Epithelial cell of proximal tubule (primary cell): ENCODE measurements around the gene CEP350. TPM values are rescaled to one million over a fixed set of nuclear protein-coding genes. Genes with fewer than 3 reads are reported as not detected.

Experiments used
- DNase-seq: peaks from one replicate; pipeline ENCODE4 v3.0.0-alpha.2; 2011; ENCODE audit warnings: low read depth
- H3K4me3 ChIP-seq: 2 replicates; pipeline ENCODE4 v1.5.1; 2011; ENCODE audit warnings: low read depth, mild to moderate bottlenecking, low read length
- CTCF ChIP-seq: conservative IDR thresholded peaks from 2 replicates; pipeline ENCODE4 v1.5.1; 2012; ENCODE audit warnings: low read depth, mild to moderate bottlenecking, low read length
- total RNA-seq: library from RNA; depleted of rRNA; stranded (reverse); fragments of >200 nt; gene quantifications from 2 replicates; pipeline ENCODE4 v1.2.3, GENCODE V29; 2015

Gene CEP350
- total RNA-seq, 1 donor from 2014 or later = 26.4 TPM

- TF ChIP-seq CTCF = no peak
- no peak overlapping the region for H3K4me3 ChIP-seq
- no peak for DNase-seq
Observed at GRCh38 chr1:180061019-180061418, 106.4 kb downstream of the CEP350 start.

DNA sequence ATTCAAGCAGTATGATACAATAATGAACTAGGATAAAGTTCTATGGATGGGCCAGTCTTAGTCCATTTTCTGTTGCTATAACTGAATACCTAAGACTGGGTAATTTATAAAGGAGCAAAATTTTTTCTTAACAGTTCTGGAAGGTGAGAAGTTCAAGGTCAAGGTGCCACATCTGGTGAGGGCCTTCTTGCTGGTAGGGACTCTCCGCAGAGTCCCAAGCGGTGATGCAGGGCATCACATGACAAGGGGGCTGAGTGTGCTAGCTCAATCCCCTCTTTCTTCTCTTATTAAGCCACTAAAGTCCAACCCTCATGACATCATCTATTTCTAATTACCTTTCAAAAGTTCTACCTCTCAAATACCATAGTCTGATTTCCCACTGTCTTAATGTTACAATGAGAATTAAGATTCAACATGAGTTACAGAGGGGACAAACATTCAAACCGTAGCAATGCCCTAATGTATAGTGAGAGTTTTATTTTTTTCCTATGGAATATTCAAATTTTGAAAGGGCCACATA lies 107.9 kb downstream of the CEP350 start:
- H3K4me3 ChIP-seq = no peak overlapping the region
- TF ChIP-seq CTCF = no peak
- DNase-seq = no peak

GRCh38 chr1:180065408-180065807 lies 110.8 kb downstream of the CEP350 start:
- TF ChIP-seq CTCF = no peak
- H3K4me3 ChIP-seq = no peak overlapping the region
- DNase-seq = no peak

DNA sequence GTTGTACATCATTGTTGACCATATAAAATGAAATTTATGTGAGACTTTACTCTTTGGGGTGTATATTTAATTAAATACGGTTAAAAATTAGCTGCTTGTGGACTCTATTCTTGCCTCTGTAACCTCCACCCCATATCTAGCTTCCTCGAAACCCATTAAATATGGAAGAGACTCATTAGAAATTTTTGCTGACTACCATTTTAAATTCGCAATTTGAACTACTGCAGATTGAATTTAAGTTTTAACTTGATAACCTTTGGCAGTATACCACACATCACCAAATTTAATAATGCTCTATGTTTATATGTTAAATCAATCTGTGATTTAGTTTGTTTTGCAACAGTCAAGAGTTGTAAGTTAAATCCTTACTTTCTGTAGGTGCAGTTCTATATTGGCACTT lies 111.5 kb downstream of the CEP350 start:
- no peak for TF ChIP-seq CTCF
- DNase-seq = no peak
- H3K4me3 ChIP-seq = no peak overlapping the region

DNA sequence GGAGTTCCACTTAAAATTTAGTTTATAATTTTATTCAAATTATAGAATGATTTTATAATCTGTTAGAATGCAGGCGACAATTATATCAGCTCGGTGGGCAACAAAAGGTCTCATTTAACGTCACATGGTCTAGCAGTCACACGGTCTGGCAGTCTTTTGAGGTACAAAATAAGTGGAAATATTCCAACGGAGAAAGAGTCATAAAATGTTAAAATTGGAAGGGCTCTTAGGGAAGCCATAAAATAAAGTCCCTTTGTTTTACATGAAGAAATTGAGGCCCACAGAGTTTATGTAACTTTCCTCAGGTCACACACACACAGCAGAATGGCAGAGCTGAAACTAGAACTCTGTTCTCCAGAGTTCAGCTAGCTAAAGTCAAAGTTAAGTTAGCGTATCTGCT lies 115.7 kb downstream of the CEP350 start:
- no peak for DNase-seq
- no peak overlapping the region for H3K4me3 ChIP-seq
- TF ChIP-seq CTCF = no peak

DNA sequence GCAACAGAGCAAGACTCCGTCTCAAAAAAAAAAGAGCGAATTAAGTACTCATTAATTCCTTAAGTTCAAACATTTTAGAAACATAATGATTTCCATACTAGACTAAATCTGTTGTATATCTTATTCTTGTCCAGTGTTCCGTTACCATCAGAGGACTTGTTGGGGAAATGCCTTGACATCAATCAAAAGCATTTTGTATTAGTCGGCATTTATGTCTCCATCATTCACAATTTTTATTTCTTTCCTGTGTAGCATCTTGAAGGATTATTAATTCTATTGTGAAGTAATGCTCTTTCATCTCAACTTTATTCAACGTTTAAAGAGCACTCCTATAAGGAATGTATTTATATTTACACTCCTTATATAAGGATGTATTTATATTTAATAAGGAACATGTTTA lies 117.1 kb downstream of the CEP350 start:
- no peak overlapping the region for H3K4me3 ChIP-seq
- TF ChIP-seq CTCF = no peak

GRCh38 chr1:180080439-180080838 lies 125.8 kb downstream of the CEP350 start:
- H3K4me3 ChIP-seq = no peak overlapping the region
- no peak for TF ChIP-seq CTCF
- no peak for DNase-seq

More for the DNA sequence above, 117.1 kb downstream of the CEP350 start:
- DNase-seq = no peak
